ENCODE data around the gene TREX2. TPM values are rescaled to one million over a fixed set of nuclear protein-coding genes. Genes with fewer than 3 reads are reported as not detected.

The TREX2 gene
- total and polyA plus RNA-seq, 12 donors, result 0.28 to 4.3 (median 1.1) TPM; not detected in 2

- Histone ChIP-seq H3K27me3 (no peaks in the 10 kb centered on the region), H3K4me1 (replicated peaks in 1 of 2) (no peaks in the 10 kb centered on the region), H3K4me3 (no peak overlapping the region), H3K36me3 (replicated peaks in 1 of 2) (no peaks in the 10 kb centered on the region), H3K27ac (no peak overlapping the region), H3K9me3 (replicated peaks in 1 of 3) (no peaks in the 10 kb centered on the region)
- WGBS, 4 donors, result 86 to 94% (median 88%) methylated on average over 7 to 8 of the region's 8 CpGs; no CpG with 5 or more reads in 1 of the 4 donors
- DNase-seq, result no peak
- intact Hi-C loops (cut with DNase I), result no loop called here
- TF ChIP-seq POLR2A (IDR thresholded peaks at IDR 0.05), result no peak
- TF ChIP-seq CTCF (IDR thresholded peaks at IDR 0.05), result no peak
Measured at GRCh38 chrX:153450949-153451277, 5.1 kb upstream of the TREX2 start.

- intact Hi-C loops (cut with DNase I), result no loop called here
- no peaks in the 10 kb centered on the region for H3K9me3 ChIP-seq (replicated peaks in 1 of 3)
Measured at GRCh38 chrX:153450114-153450948, 4.5 kb upstream of the TREX2 start.

GRCh38 chrX:153449368-153450113, 3.7 kb upstream of the TREX2 start:
- DNase-seq, result no peak
- Histone ChIP-seq H3K36me3 (replicated peaks in 1 of 2) (no peaks in the 10 kb centered on the region), H3K4me1 (replicated peaks in 1 of 2) (no peaks in the 10 kb centered on the region), H3K4me3 (no peak overlapping the region), H3K27me3 (no peaks in the 10 kb centered on the region), H3K9me3 (replicated peaks in 1 of 3) (no peaks in the 10 kb centered on the region), H3K27ac (no peak overlapping the region)
- TF ChIP-seq CTCF (IDR thresholded peaks at IDR 0.05) (no peak), POLR2A (IDR thresholded peaks at IDR 0.05) (no peak)
- 83 to 91% (median 88%) methylated on average over 7 to 15 of the region's 15 CpGs for WGBS, 4 donors
- intact Hi-C loops (cut with DNase I), result no loop called here

More at GRCh38 chrX:153450114-153450948, 4.5 kb upstream of the TREX2 start:
- H3K27me3 ChIP-seq, result no peaks in the 10 kb centered on the region
- TF ChIP-seq CTCF (IDR thresholded peaks at IDR 0.05), result no peak
- no peak for TF ChIP-seq POLR2A (IDR thresholded peaks at IDR 0.05)
- H3K27ac ChIP-seq, result no peak overlapping the region
- WGBS, 4 donors, result 85 to 97% (median 89%) methylated on average over 16 to 26 of the region's 26 CpGs
- no peak for DNase-seq
- no peaks in the 10 kb centered on the region for H3K36me3 ChIP-seq (replicated peaks in 1 of 2)
- H3K4me3 ChIP-seq, result no peak overlapping the region
- no peaks in the 10 kb centered on the region for H3K4me1 ChIP-seq (replicated peaks in 1 of 2)

GRCh38 chrX:153448556-153449367, 2.9 kb upstream of the TREX2 start:
- Histone ChIP-seq H3K4me3 (no peak overlapping the region), H3K4me1 (replicated peaks in 1 of 2) (no peaks in the 10 kb centered on the region), H3K9me3 (replicated peaks in 1 of 3) (no peaks in the 10 kb centered on the region), H3K27me3 (no peaks in the 10 kb centered on the region), H3K36me3 (replicated peaks in 1 of 2) (no peaks in the 10 kb centered on the region), H3K27ac (no peak overlapping the region)
- DNase-seq, result no peak
- intact Hi-C loops (cut with DNase I), result no loop called here
- TF ChIP-seq CTCF (IDR thresholded peaks at IDR 0.05) (no peak), POLR2A (IDR thresholded peaks at IDR 0.05) (no peak)
- 79 to 97% (median 93%) methylated on average over 4 to 21 of the region's 21 CpGs for WGBS, 4 donors
